Mesenchymal stem cell (in vitro differentiated cells and primary cell): ENCODE results near the gene PIK3CD.

Source experiments
- DNase-seq: peaks from one replicate; pipeline ENCODE4 v3.0.0-alpha.2; 2013
- H2AFZ ChIP-seq: one replicate; pipeline ENCODE4 v1.6.1; 2013; ENCODE audit warnings: low read depth, mild to moderate bottlenecking, control low read depth, inconsistent platforms, low read length, moderate library complexity
- H2AK5ac ChIP-seq: 2 replicates; pipeline ENCODE4 v1.6.1; 2013; ENCODE audit warnings: low read length, moderate library complexity, mild to moderate bottlenecking, inconsistent platforms; ENCODE audit not compliant: severe bottlenecking
- H2BK120ac ChIP-seq: one replicate; pipeline ENCODE4 v1.6.1; 2013; ENCODE audit warnings: low read depth, mild to moderate bottlenecking, inconsistent platforms, low read length, moderate library complexity
- H2BK12ac ChIP-seq, 2 experiments: one replicate each; pipeline ENCODE4 v1.6.1; 2013; ENCODE audit warnings: inconsistent platforms in 2 of 2, low read length in 2 of 2, mild to moderate bottlenecking in 2 of 2, moderate library complexity in 2 of 2, control low read depth in 1 of 2
- H2BK15ac ChIP-seq: one replicate; pipeline ENCODE4 v1.6.1; 2013; ENCODE audit warnings: mild to moderate bottlenecking, low read depth, inconsistent platforms; ENCODE audit not compliant: poor library complexity, severe bottlenecking
- H2BK5ac ChIP-seq: 2 replicates; pipeline ENCODE4 v1.6.1; 2013; ENCODE audit warnings: low read depth, mild to moderate bottlenecking, low read length, control low read depth, inconsistent platforms; ENCODE audit not compliant: poor library complexity, severe bottlenecking
- H3K14ac ChIP-seq, 2 experiments: one replicate each; pipeline ENCODE4 v1.6.1; 2013; ENCODE audit warnings: inconsistent platforms in 2 of 2, low read length in 2 of 2, control low read depth in 1 of 2, mild to moderate bottlenecking in 1 of 2, moderate library complexity in 1 of 2
- H3K18ac ChIP-seq, 2 experiments: one replicate each; pipeline ENCODE4 v1.6.1; 2013; ENCODE audit warnings: inconsistent platforms in 2 of 2, low read length in 2 of 2, control low read depth in 1 of 2, low read depth in 1 of 2, mild to moderate bottlenecking in 1 of 2
- H3K23ac ChIP-seq, 2 experiments: one replicate each; pipeline ENCODE4 v1.6.1; 2013; ENCODE audit warnings: inconsistent platforms in 2 of 2, low read length in 2 of 2, mild to moderate bottlenecking in 2 of 2, moderate library complexity in 2 of 2, control low read depth in 1 of 2
- H3K27ac ChIP-seq: 2 replicates; pipeline ENCODE4 v1.5.1; 2013; ENCODE audit warnings: mild to moderate bottlenecking, moderate library complexity, low read length, control low read depth, inconsistent platforms; ENCODE audit not compliant: poor library complexity, severe bottlenecking
- H3K27me3 ChIP-seq, 2 experiments: 2 replicates each; pipeline versions ENCODE4 v1.6.1 to v1.7.0; 2013; ENCODE audit warnings: low read length in 2 of 2, mild to moderate bottlenecking in 2 of 2, moderate library complexity in 2 of 2, control low read depth in 1 of 2, inconsistent platforms in 1 of 2; ENCODE audit not compliant: control insufficient read depth in 1 of 2, insufficient read depth in 1 of 2
- H3K36me3 ChIP-seq, 2 experiments: 2 replicates each; pipeline versions ENCODE4 v1.6.1 to v1.7.0; 2013; ENCODE audit warnings: low read length in 2 of 2, control low read depth in 1 of 2, inconsistent platforms in 1 of 2, low read depth in 1 of 2, mild to moderate bottlenecking in 1 of 2; ENCODE audit not compliant: insufficient read depth in 2 of 2, control insufficient read depth in 1 of 2
- H3K4ac ChIP-seq, 2 experiments: one replicate each; pipeline ENCODE4 v1.6.1; 2013; ENCODE audit warnings: inconsistent platforms in 2 of 2, low read length in 2 of 2, mild to moderate bottlenecking in 2 of 2, moderate library complexity in 2 of 2, control low read depth in 1 of 2, low read depth in 1 of 2
- H3K4me1 ChIP-seq: 2 replicates; pipeline ENCODE4 v1.6.1; 2013; ENCODE audit warnings: low read depth, low read length, control low read depth; ENCODE audit not compliant: control insufficient read depth, insufficient read depth
- H3K4me2 ChIP-seq: 2 replicates; pipeline ENCODE4 v1.6.1; 2013; ENCODE audit warnings: low read length, mild to moderate bottlenecking, inconsistent platforms; ENCODE audit not compliant: poor library complexity, severe bottlenecking
- H3K4me3 ChIP-seq, 2 experiments: 2 replicates each; pipeline versions ENCODE4 v1.5.1 to v1.7.0; 2013; ENCODE audit warnings: low read length in 2 of 2, mild to moderate bottlenecking in 2 of 2, control low read depth in 1 of 2, low read depth in 1 of 2; ENCODE audit not compliant: insufficient read depth in 1 of 2
- H3K79me1 ChIP-seq: replicated peaks from 2 replicates; pipeline ENCODE4 v1.6.1; 2013; ENCODE audit warnings: mild to moderate bottlenecking, control low read depth, low read length, inconsistent platforms; ENCODE audit not compliant: poor library complexity, severe bottlenecking
- H3K9ac ChIP-seq: 2 replicates; pipeline ENCODE4 v1.7.0; 2013; ENCODE audit warnings: mild to moderate bottlenecking, low read length, moderate library complexity
- H3K9me3 ChIP-seq: 2 replicates; pipeline ENCODE4 v1.7.0; 2013; ENCODE audit warnings: mild to moderate bottlenecking, low read length; ENCODE audit not compliant: control insufficient read depth
- H4K8ac ChIP-seq: one replicate; pipeline ENCODE4 v1.6.1; 2013; ENCODE audit warnings: inconsistent platforms, mild to moderate bottlenecking, low read length, moderate library complexity
- H4K91ac ChIP-seq: one replicate; pipeline ENCODE4 v1.6.1; 2013; ENCODE audit warnings: mild to moderate bottlenecking, low read length, inconsistent platforms
- WGBS: methylation state at CpG from one replicate; pipeline ENCODE4 v1.1.7; 2013; ENCODE audit warnings: mixed read lengths; 5-methylcytosine and 5-hydroxymethylcytosine counted together

Gene PIK3CD

GRCh38 chr1:9603766-9604753, 47.5 kb upstream of the PIK3CD start:
- Histone ChIP-seq H3K36me3 (peaks cover 46 to 91% of the 10 kb centered on the region in 2 experiments), H2BK5ac (no peak overlapping the region), H4K91ac (no peak overlapping the region), H2BK15ac (no peak overlapping the region), H4K8ac (no peak overlapping the region), H3K9ac (no peak overlapping the region), H2AFZ (no peak overlapping the region), H3K14ac (no peak overlapping the region), H3K27me3 (no peaks in the 10 kb centered on the region), H2BK120ac (no peak overlapping the region), H3K27ac (no peak overlapping the region), H3K18ac (no peak overlapping the region), H2AK5ac (no peak overlapping the region), H3K23ac (no peak overlapping the region), H3K4me3 (no peak overlapping the region), H3K4me2 (no peak overlapping the region), H3K79me1 (peaks cover 4% of the 10 kb centered on the region), H2BK12ac (no peak overlapping the region), H3K9me3 (no peaks in the 10 kb centered on the region), H3K4me1 (no peaks in the 10 kb centered on the region), H3K4ac (no peak overlapping the region)
- DNase-seq: no peak
- 96% methylated on average over 40 of the region's 42 CpGs for WGBS

- H3K36me3 ChIP-seq: peaks cover 54 to 95% of the 10 kb centered on the region in 2 experiments
- no peak overlapping the region for H2BK5ac ChIP-seq
- H2BK15ac ChIP-seq: no peak overlapping the region
- H3K4me1 ChIP-seq: no peaks in the 10 kb centered on the region
- H4K91ac ChIP-seq: no peak overlapping the region
- no peak overlapping the region for H3K4ac ChIP-seq
- no peak overlapping the region for H2AFZ ChIP-seq
- 94% methylated on average over 15 of the region's 15 CpGs for WGBS
- no peak overlapping the region for H3K4me2 ChIP-seq
- H3K27ac ChIP-seq: no peak overlapping the region
- H2BK120ac ChIP-seq: no peak overlapping the region
- H3K79me1 ChIP-seq: peaks cover 4% of the 10 kb centered on the region
- H3K14ac ChIP-seq: no peak overlapping the region
- H2BK12ac ChIP-seq: no peak overlapping the region
- H3K9me3 ChIP-seq: no peaks in the 10 kb centered on the region
- no peak overlapping the region for H4K8ac ChIP-seq
- H3K9ac ChIP-seq: no peak overlapping the region
- H3K18ac ChIP-seq: no peak overlapping the region
- no peak overlapping the region for H3K4me3 ChIP-seq
- DNase-seq: no peak
- H3K27me3 ChIP-seq: no peaks in the 10 kb centered on the region
- H3K23ac ChIP-seq: no peak overlapping the region
- H2AK5ac ChIP-seq: no peak overlapping the region
Observed at GRCh38 chr1:9604836-9605235, 46.7 kb upstream of the PIK3CD start.

DNA sequence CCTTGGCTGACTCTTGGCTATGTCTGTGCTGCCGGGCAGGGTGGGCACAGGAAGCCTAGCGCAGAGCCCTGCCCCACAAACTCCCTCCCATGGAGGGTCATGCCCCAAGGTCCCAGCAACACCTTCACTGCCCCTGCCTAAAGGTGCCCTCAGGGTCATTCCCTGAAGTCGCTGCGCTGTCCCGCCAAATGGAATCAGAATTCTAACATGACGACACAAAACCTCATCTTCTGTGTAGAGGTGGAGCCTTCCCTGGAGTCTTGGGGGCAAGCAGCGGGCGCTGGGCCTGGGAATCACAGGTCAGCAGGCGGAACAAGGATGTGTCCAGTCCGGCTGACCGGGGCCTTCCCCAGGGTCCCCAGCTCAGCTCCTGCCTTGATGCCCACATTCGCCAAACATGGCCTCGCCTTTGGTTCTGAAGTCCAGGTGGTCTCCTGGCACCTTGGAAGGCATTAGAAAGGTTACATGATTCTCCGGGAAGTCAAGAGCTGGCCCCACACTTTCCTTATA, 45.5 kb upstream of the PIK3CD start:
- Histone ChIP-seq H3K4ac (no peak overlapping the region), H3K79me1 (peaks cover 4% of the 10 kb centered on the region), H3K4me3 (no peak overlapping the region), H3K9me3 (no peaks in the 10 kb centered on the region), H3K18ac (no peak overlapping the region), H3K14ac (no peak overlapping the region), H3K27ac (no peak overlapping the region), H2BK15ac (no peak overlapping the region), H3K4me1 (no peaks in the 10 kb centered on the region), H3K9ac (no peak overlapping the region), H2BK5ac (no peak overlapping the region), H3K36me3 (peaks cover 56 to 94% of the 10 kb centered on the region in 2 experiments), H4K8ac (no peak overlapping the region), H3K23ac (no peak overlapping the region), H2BK12ac (no peak overlapping the region), H3K4me2 (no peak overlapping the region), H2BK120ac (no peak overlapping the region), H2AK5ac (no peak overlapping the region), H3K27me3 (no peaks in the 10 kb centered on the region), H4K91ac (no peak overlapping the region), H2AFZ (no peak overlapping the region)
- 98% methylated on average over 14 of the region's 14 CpGs for WGBS
- DNase-seq: no peak

- Histone ChIP-seq H2BK5ac (no peak overlapping the region), H3K18ac (no peak overlapping the region), H2BK15ac (no peak overlapping the region), H3K27ac (no peak overlapping the region), H2BK12ac (no peak overlapping the region), H3K23ac (no peak overlapping the region), H3K14ac (no peak overlapping the region), H3K27me3 (no peaks in the 10 kb centered on the region), H4K8ac (no peak overlapping the region), H3K9ac (no peak overlapping the region), H3K4me1 (no peaks in the 10 kb centered on the region), H3K36me3 (peaks cover 52 to 93% of the 10 kb centered on the region in 2 experiments), H2AK5ac (no peak overlapping the region), H3K4me2 (no peak overlapping the region), H2AFZ (no peak overlapping the region), H4K91ac (no peak overlapping the region), H3K4me3 (no peak overlapping the region), H2BK120ac (no peak overlapping the region), H3K4ac (no peak overlapping the region), H3K79me1 (peaks cover 2% of the 10 kb centered on the region), H3K9me3 (no peaks in the 10 kb centered on the region)
- WGBS: 96% methylated on average over 21 of the region's 21 CpGs
- DNase-seq: no peak
Observed at GRCh38 chr1:9606458-9606857, 45.1 kb upstream of the PIK3CD start.
